22Rv1 (cell line): ENCODE data around the gene ABCA13.

Experiments used
- CTCF ChIP-seq: fragments of 450-650 bp; IDR thresholded peaks from 2 replicates; pipeline ENCODE4 v1.5.1; 2017; ENCODE audit warnings: mild to moderate bottlenecking
- ZFX ChIP-seq: fragments of 450-650 bp; IDR thresholded peaks from 2 replicates; pipeline ENCODE4 v1.6.1; 2017; ENCODE audit warnings: antibody characterized with exemption, borderline replicate concordance

GRCh38 chr7:48144291-48144768, 26.9 kb upstream of the ABCA13 start:
- 0 out of 2 replicates have a peak, but pooled peaks have one; percentile 5 for TF ChIP-seq CTCF
- no peak for TF ChIP-seq ZFX
